Adrenal gland (tissue), 12 donors: ENCODE measurements around the gene SRRM1. TPM values are rescaled to one million over a fixed set of nuclear protein-coding genes. Genes with fewer than 3 reads are reported as not detected.

Experiments used
- DNase-seq, 7 donors: peaks; one replicate each; pipeline ENCODE4 v3.0.0-alpha.2; 2019 to 2020
- H3K27ac ChIP-seq, 5 donors: fragments of 200-600 bp; sonication (generic) in 4 of 5; 1 replicate in 3 of 5; 2 replicates in 2 of 5; pipeline versions ENCODE4 v1.5.1 to v1.8.0; 2016 to 2020; ENCODE audit warnings: mild to moderate bottlenecking in 1 of 5
- H3K27me3 ChIP-seq: fragments of 200-600 bp; 2 replicates; pipeline ENCODE4 v1.8.0; 2021
- H3K36me3 ChIP-seq, 2 donors: fragments of 200-600 bp; replicated peaks in 1 of 2; 1 replicate in 1 of 2; 2 replicates in 1 of 2; pipeline versions ENCODE4 v1.5.1 to v1.8.0; 2018 to 2022
- H3K4me1 ChIP-seq, 2 donors: fragments of 200-600 bp; replicated peaks in 1 of 2; 1 replicate in 1 of 2; 2 replicates in 1 of 2; pipeline versions ENCODE4 v1.5.1 to v1.8.0; 2018 to 2021
- H3K4me3 ChIP-seq, 4 donors: fragments of 200-600 bp; sonication (generic) in 3 of 4; one replicate each; pipeline ENCODE4 v1.5.1; 2016 to 2018
- H3K9me3 ChIP-seq, 3 donors: fragments of 200-600 bp; sonication (generic) in 1 of 3; replicated peaks in 1 of 3; 1 replicate in 2 of 3; 2 replicates in 1 of 3; pipeline versions ENCODE4 v1.5.1 to v1.8.0; 2016 to 2021
- CTCF ChIP-seq, 6 experiments: fragments of 450-650 bp in 4 of 6; fragments of 200-600 bp in 2 of 6; sonication (generic) in 1 of 6; IDR thresholded peaks; 1 replicate in 5 of 6; 2 replicates in 1 of 6; pipeline versions ENCODE4 v1.5.1 to v1.8.0; 2016 to 2021; ENCODE audit warnings: antibody characterized with exemption in 6 of 6, mild to moderate bottlenecking in 2 of 6, moderate library complexity in 1 of 6
- POLR2A ChIP-seq, 2 donors: fragments of 450-650 bp; IDR thresholded peaks; one replicate each; pipeline ENCODE4 v1.6.1; 2017; ENCODE audit warnings: antibody characterized with exemption in 2 of 2, mild to moderate bottlenecking in 2 of 2, moderate library complexity in 1 of 2
- WGBS, 4 donors: extraction: QIAGEN DNeasy Blood & Tissue Kit in 2 of 4; methylation state at CpG; one replicate each; pipeline versions ENCODE4 v1.1.5 to v1.1.7; 2013 to 2017; 5-methylcytosine and 5-hydroxymethylcytosine counted together
- intact Hi-C, 2 donors: fragments of 100-400 bp; cut with DNase I; formaldehyde crosslinking; loops; one replicate each; pipeline versions ENCODE4 v1.14.1 to v1.15.0; 2022 to 2023
- polyA plus RNA-seq, 3 donors: library from polyadenylated mRNA; stranded (reverse); fragments of 200-250 nt in 2 of 3; fragments of 350-450 nt in 1 of 3; fragmentation: Illumina TruSeq in 1 of 3; extraction: RNeasy Lipid Tissue Mini Kit (QIAGEN cat#74804) in 1 of 3; gene quantifications; one replicate each; pipeline ENCODE4 v1.2.3, GENCODE V29; 2013 to 2014
- total RNA-seq, 9 donors: library from RNA; depleted of rRNA in 4 of 9; stranded (reverse); fragments of >200 nt in 4 of 9; fragments of 120-200 nt in 1 of 9; fragmentation: NEBNext Ultra II Directional in 1 of 9; extraction: Animal tissue kit (Norgen Biotek cat#: 25700) in 1 of 9; gene quantifications; one replicate each; pipeline versions ENCODE4 v1.1.0 to v1.2.4, GENCODE V29; 2013 to 2023
- donor health status: healthy with polysubstance abuse.
- donor health status: Bipolar disorder and iron deficiency.
- donor health status: DM: yes; HTN: yes; CAD: no.
- donor health status: DM: no; HTN: no; CAD: no.
- donor health status: DM: no; HTN: no; CAD: no.
- donor health status: DM: yes; HTN: yes; CAD: no.

Gene SRRM1
- total and polyA plus RNA-seq, 12 donors: 30.0 to 121 (median 80.3) TPM

- 32 to 58% (median 51%) methylated on average over 3 to 4 of the region's 4 CpGs for WGBS, 4 donors
- H3K27me3 ChIP-seq: no peaks in the 10 kb centered on the region
- H3K9me3 ChIP-seq: no peaks in the 10 kb centered on the region
- peaks cover 0 to 5% of the 10 kb centered on the region in 2 donors for H3K4me1 ChIP-seq
- intact Hi-C loops: no loop called here
- H3K27ac ChIP-seq: no peak overlapping the region
- DNase-seq: no peak
- TF ChIP-seq CTCF (IDR thresholded peaks at IDR 0.05) (no peak), POLR2A (IDR thresholded peaks at IDR 0.05) (no peak)
- H3K4me3 ChIP-seq: no peak overlapping the region
- no peaks in the 10 kb centered on the region for H3K36me3 ChIP-seq
Measured at GRCh38 chr1:24707687-24708086, 64.6 kb downstream of the SRRM1 start.

DNA sequence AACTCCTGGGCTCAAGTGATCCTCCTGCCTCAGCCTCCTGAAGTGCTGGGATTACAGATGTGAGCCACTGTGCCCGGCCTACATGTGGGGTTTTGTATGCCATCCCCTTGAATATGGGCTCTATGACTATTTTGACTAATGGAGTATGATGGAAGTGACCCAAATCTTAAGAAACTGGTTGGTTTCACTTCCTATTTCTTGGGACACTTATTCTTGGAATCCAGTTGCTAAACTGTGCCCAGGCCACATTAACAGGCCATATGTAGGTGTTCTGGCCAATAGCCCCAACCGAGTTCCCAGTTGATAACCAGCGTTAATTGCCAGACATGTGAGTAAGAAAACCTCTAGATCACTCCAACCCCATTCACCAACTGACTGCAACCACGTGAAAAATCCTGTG lies 65.8 kb downstream of the SRRM1 start:
- intact Hi-C loops: no loop called here
- Histone ChIP-seq H3K4me3 (no peak overlapping the region), H3K27me3 (no peaks in the 10 kb centered on the region), H3K36me3 (no peaks in the 10 kb centered on the region), H3K27ac (no peak overlapping the region), H3K4me1 (peaks cover 0 to 5% of the 10 kb centered on the region in 2 donors), H3K9me3 (no peaks in the 10 kb centered on the region)
- no peak for TF ChIP-seq CTCF (IDR thresholded peaks at IDR 0.05)
- no peak for DNase-seq
- WGBS, 4 donors: 73 to 89% (median 80%) methylated on average over 4 of the region's 4 CpGs

DNA sequence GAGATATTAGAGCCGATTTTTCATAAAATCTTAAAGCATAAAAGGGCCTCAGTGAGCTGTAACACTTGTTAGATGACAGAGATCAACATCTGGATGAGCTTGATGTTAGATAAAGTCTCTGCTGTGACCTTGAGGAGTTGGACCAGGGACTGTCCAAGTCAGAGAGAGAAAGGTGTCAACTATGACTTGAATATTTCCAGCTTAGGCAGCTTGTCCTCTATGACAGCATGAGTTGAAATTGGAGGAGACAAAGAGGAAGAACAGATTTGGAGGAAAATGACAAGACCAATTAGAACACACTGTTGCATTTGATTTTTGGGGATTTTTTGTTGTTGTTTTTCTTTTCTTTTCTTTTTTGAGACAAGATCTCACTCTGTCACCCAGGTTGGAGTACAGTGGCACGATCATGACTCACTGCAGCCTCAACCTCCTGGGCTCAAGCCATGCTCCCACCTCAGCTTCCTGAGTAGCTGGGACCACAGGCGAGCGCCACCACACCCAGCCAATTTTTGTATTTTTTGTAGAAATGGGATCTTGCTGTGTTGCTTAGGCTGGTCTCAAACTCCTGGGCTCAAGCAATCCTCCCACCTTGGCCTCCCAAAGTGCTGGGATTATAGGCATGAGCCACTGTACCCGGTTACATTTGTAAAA lies 66.8 kb downstream of the SRRM1 start:
- Histone ChIP-seq H3K27me3 (no peaks in the 10 kb centered on the region), H3K4me1 (peaks cover 0 to 5% of the 10 kb centered on the region in 2 donors), H3K27ac (no peak overlapping the region), H3K9me3 (no peaks in the 10 kb centered on the region), H3K4me3 (no peak overlapping the region), H3K36me3 (no peaks in the 10 kb centered on the region)
- DNase-seq: no peak
- WGBS, 4 donors: 75 to 84% (median 77%) methylated on average over 5 of the region's 5 CpGs
- TF ChIP-seq CTCF (IDR thresholded peaks at IDR 0.05) (no peak), POLR2A (IDR thresholded peaks at IDR 0.05) (no peak)
- intact Hi-C loops: no loop called here

- H3K4me1 ChIP-seq: peaks cover 0 to 5% of the 10 kb centered on the region in 2 donors
- H3K4me3 ChIP-seq: no peak overlapping the region
- H3K36me3 ChIP-seq: no peaks in the 10 kb centered on the region
- no peak for TF ChIP-seq CTCF (IDR thresholded peaks at IDR 0.05)
- TF ChIP-seq POLR2A (IDR thresholded peaks at IDR 0.05): no peak
- intact Hi-C loops: no loop called here
- H3K9me3 ChIP-seq: no peaks in the 10 kb centered on the region
- no peaks in the 10 kb centered on the region for H3K27me3 ChIP-seq
- DNase-seq: no peak
- 49 to 64% (median 55%) methylated on average over 4 of the region's 4 CpGs for WGBS, 4 donors
- no peak overlapping the region for H3K27ac ChIP-seq
Measured at GRCh38 chr1:24711329-24711728, 68.2 kb downstream of the SRRM1 start.
